ENCODE measurements around the gene EEF1E1. TPM values are rescaled to one million over a fixed set of nuclear protein-coding genes. Genes with fewer than 3 reads are reported as not detected.

Gene EEF1E1
- total RNA-seq, result 23.2 TPM

DNA sequence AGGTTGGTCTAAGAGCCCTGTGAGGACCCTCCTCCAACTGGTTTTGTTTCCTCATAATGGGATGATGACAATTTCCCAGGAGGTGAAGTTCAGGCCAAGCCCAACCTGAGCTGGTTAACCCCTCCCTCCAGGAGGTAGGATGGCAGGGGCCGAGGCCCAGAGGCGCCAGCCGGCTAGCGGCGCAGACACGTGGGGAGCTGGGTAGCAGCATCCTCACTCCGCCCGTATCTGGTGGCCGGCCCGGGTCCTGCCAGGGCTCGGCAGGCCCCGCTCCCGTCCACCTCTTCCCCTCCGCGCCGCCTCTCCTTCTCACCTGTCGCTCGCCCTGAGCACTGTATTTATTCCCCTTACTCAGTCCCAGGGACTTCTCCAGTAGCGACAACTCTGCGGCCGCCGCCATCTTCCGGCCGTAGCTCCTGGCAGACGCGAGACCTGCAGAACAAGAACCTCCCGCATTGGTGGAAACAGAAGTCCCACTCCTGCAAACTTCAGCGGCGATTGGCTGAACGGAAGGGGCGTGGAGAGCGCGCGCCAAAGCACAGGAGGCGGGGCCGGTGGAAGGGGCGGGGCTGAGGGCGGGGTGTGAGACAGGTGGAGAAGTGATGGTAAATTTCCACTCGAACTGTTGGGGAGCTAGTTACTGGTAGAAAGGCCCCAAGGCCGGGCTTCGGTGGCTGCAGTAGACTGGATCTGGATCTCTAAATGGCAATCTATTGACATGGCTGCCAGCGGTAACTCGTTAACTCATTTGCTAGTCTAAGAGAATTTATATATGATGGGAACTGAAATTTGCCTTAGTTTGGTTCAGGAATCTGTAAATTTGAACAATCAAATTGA, at the start of gene EEF1E1:
EEF1E1 (minus strand) TSS at position 427 of the 837 bp plus-strand sequence; CDS start at position 400, 27 bp downstream.
- no peak for FAIRE-seq

DNA sequence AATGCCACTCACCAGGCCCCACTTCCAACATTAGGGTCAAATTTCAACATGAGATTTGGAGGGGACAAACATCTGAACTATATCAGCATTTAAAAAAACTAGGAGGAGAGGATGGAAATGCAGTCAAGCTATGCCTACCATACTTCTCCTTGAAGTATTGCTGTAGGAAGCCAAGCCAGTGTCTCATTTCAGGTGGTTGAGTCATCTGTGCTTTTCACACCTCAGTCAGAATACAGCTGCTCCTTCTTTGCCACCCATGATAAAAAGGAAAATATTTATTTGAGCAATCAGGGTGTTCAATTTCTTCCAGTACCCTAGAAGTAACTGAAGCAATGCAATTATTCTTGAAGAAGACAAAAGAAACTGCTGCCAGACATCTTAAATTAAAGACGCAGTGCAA, 47.0 kb upstream of the EEF1E1 start:
- FAIRE-seq (no peak), DNase-seq (ENCODE audit: low spot score in 2 of 2) (no peak)

More for the DNA sequence above, at the start of gene EEF1E1:
- peak; percentile 83 to 90 for DNase-seq (ENCODE audit: low spot score in 2 of 2)

DNA sequence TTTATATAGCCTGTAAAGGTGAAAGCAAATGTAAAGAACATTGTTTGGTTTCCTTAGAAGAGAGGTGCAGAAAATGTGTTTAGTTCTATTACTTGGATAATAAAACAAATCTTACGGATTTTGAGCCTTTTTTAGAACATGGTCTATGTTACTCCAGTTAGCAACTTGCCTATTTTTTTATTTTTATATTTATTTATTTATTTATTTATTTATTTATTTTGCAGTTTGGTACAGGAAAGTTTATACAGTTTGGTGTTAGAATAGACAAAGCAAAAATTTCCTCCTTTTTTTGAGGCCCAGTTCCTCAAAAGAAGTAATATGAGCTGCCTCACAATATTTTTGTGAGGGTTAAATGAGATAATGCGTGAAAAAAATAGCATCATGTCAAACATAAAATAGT, 41.6 kb upstream of the EEF1E1 start:
- DNase-seq (ENCODE audit: low spot score in 2 of 2) (no peak), FAIRE-seq (no peak)

GRCh38 chr6:8139451-8139850, 37.1 kb upstream of the EEF1E1 start:
- no peak for DNase-seq (ENCODE audit: low spot score in 2 of 2)
- no peak for FAIRE-seq

DNA sequence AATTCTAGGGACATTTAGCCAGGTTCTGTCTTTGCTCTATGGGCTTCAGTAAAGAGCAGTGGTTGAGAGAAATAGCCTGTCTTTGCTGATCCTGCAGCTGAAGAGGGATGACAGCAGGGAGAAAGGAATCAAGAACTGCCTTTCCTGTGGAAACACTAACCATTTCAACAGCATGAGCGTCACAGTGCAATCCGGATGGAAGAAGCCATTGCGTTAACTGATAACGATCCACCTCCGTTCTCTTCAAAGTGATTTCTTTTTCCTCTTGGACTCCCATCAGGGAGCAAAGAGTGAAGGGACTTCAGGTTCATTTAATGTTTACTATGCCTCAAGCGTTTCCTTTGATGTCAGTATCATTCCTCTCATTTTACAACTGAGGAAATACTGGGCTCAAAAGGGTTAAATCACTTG, 35.2 kb upstream of the EEF1E1 start:
- FAIRE-seq (no peak), DNase-seq (ENCODE audit: low spot score in 2 of 2) (no peak)

DNA sequence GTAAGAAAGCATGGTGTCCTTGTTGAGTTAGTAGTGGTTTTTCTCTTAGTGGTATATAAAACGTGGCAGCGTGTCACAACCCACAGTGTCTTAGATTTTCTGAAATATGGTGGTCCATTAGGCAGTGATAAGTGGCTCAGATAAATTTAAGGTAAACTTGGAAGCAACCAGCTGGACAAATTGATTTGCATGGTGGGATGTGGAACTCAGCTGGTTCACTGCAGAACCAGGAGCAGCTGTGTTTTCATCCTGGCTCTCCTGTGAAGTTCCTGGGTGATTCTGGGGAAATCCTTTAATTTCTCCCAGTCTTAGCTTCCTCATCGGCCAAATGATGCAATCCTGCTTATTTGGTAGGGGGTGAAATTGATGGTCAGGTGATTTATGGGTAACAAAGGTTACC, 32.9 kb upstream of the EEF1E1 start:
- DNase-seq (ENCODE audit: low spot score in 2 of 2) (no peak), FAIRE-seq (no peak)

DNA sequence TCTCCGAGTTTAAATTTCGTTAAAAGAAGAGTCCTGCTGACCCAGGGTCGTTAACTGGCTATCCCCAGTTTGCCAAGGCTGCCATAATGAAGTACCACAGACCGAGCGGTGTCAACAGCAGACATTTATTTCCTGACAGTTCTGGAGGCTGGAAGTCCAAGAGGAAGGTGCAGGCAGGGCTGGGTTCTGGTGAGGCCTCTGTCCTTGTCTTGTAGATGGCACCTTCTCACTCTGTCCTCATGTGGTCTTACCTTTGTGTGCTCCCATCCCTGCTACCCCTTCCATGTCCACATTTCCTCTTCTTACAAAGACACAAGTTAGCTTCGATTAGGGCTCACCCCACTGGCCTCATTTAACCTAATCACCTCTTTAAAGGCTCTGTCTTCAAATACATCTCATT, 29.8 kb upstream of the EEF1E1 start:
- FAIRE-seq, result no peak

DNA sequence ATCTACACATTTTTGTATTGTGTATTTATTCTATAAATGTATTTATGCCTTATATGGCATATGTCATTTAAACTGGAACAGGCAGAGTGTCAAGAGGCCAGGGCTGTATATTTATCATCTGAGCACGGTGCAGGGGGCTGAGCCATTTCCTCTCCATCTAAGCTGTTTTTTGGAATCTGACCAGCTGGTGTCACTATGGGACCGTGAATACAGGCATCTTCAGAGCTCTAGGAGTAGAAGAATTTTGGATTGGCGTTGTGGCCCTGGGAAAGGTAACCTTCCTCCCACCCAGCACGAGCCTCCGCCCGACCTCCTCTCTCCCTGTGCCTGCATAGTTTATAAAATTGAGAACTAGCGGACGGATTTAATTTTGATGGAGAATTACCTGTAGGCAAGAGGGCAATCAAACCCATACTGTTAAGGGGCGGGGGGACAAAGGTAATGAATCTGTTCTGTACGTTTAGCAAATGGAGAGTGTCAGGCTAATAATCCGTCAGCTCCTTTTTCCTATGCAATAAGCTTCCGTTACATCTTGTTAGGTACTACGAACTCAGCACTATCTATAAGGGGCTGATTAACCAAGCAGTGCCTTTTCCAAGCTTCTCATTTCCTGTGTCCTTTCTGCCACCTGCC, 29.0 kb upstream of the EEF1E1 start:
- no peak for FAIRE-seq
- peak; percentile 9 to 27 for DNase-seq (ENCODE audit: low spot score in 2 of 2)

More for the DNA sequence above, 29.8 kb upstream of the EEF1E1 start:
- DNase-seq (ENCODE audit: low spot score in 2 of 2), result no peak

- DNase-seq (ENCODE audit: low spot score in 2 of 2) (no peak), FAIRE-seq (no peak)
Measured at GRCh38 chr6:8130399-8130798, 28.1 kb upstream of the EEF1E1 start.

DNA sequence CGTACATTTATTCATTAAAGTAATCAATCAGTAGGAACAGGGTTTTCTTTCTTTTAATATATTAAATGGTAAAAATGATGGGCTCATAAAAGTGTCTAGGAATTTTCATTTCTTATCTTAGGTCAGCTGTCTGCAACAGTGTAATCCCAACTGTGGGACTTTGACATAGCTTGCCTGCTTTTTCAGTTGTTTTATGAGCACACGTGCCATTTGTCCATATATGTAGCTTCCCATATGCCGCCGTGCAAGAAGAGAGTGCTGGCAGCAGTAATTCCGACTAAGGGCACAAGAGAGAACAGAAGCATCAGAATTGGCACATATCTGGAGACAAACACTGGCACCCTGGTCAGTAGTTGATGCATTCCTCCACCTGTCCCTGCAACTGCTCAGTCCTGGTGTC, 20.9 kb upstream of the EEF1E1 start:
- no peak for FAIRE-seq
- DNase-seq (ENCODE audit: low spot score in 2 of 2), result no peak

GRCh38 chr6:8114956-8115355, 12.6 kb upstream of the EEF1E1 start:
- DNase-seq (ENCODE audit: low spot score in 2 of 2) (no peak), FAIRE-seq (no peak)

DNA sequence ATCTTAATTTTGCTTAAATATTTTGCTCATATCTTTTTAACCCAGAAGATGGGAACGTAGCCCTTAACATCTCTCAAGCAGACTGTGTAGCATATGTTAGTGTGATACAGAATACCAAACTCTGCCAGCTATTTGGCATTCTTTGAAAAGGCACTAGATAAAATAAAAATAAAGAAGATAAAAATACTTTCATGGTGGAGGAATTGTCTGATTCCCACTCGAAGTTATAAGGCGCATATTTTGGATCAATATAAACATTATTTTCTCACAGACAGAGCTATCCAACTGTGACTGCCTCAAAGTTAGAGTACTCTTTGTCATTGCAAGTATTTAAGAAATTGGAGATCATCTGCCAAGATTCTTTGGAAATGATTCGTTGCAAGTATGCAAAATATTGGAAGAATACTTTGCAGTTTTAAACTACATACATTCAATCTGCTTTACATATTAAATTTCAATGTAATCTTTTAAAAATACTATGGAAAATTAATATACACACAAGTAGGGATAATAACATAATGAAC, 10.8 kb upstream of the EEF1E1 start:
- FAIRE-seq, result no peak
- no peak for DNase-seq (ENCODE audit: low spot score in 2 of 2)

DNA sequence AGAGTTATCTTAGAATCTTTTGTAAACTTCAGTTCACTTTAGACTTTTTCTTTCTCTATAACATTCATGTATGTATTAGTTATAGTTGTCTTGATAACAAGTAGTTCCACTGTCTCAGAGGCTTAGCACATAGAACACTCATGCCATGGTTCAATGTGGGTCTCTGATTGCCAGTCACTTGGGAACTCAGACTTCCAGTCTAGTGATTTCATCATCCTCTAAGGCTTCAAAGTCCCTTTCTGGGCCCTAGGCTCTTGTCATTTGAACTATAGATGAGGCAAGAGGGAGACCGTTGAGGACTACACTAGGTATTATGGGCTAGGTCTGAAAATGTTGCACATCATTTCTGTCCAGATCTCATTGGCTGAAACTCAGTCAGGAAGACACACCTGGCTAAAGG, 8.4 kb upstream of the EEF1E1 start:
- no peak for FAIRE-seq
- DNase-seq (ENCODE audit: low spot score in 2 of 2), result no peak

GRCh38 chr6:8110117-8110721, 7.9 kb upstream of the EEF1E1 start:
- no peak for FAIRE-seq
- no peak for DNase-seq (ENCODE audit: low spot score in 2 of 2)

GRCh38 chr6:8108759-8109539, 6.6 kb upstream of the EEF1E1 start:
- FAIRE-seq (no peak), DNase-seq (ENCODE audit: low spot score in 2 of 2) (no peak)

DNA sequence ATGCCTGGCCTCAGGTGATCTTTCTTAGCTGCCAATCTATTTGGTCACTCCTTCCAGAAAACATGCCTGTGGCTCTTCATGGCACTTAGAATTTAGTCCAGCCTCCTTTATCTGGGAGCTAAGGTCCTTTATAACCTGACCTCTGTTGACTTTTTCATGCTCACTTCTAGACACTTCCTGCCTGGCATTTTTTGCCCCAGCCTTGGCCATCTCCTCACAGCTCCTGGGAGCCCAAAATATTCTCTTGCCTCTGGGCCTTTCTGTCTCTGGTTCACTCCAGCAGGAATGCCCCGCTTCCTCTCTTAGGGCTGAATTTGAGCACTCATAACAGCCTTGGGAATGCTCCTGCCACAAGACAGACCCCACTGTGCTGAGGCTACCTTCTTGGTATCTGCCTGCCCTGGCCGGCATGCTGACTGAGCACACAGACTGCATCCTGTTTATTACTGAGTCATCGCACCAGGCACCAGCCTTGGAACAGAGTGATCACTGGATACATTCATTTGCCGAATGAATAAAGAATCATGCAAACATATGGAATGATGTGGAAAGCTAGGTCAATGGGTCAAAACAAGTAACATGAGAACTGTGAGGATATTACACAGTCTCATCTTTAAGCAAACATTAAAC, 5.8 kb upstream of the EEF1E1 start:
- FAIRE-seq (no peak), DNase-seq (ENCODE audit: low spot score in 2 of 2) (no peak)

- FAIRE-seq, result no peak
Measured at GRCh38 chr6:8105791-8106190, 3.4 kb upstream of the EEF1E1 start.

DNA sequence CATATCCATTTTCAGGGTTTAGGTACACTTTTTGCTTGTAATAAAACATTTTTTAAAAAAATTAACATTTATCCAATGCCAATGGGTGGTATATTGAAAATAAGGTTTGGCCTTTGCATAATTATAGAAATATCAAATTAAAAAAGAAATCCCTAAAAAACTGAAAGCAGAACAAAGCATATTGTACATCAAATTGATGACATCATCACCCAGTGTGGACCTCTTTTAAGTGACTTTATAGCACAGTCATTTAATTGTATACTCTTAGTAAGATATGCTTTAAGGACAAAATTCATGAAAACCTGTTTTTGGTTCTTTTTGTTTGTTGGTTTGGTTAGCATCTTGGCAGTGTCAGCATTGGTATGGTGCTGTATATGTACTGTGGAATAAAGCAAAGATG, 1.4 kb upstream of the EEF1E1 start:
- no peak for DNase-seq (ENCODE audit: low spot score in 2 of 2)
- no peak for FAIRE-seq

More at GRCh38 chr6:8105791-8106190, 3.4 kb upstream of the EEF1E1 start:
- DNase-seq (ENCODE audit: low spot score in 2 of 2), result no peak

DNA sequence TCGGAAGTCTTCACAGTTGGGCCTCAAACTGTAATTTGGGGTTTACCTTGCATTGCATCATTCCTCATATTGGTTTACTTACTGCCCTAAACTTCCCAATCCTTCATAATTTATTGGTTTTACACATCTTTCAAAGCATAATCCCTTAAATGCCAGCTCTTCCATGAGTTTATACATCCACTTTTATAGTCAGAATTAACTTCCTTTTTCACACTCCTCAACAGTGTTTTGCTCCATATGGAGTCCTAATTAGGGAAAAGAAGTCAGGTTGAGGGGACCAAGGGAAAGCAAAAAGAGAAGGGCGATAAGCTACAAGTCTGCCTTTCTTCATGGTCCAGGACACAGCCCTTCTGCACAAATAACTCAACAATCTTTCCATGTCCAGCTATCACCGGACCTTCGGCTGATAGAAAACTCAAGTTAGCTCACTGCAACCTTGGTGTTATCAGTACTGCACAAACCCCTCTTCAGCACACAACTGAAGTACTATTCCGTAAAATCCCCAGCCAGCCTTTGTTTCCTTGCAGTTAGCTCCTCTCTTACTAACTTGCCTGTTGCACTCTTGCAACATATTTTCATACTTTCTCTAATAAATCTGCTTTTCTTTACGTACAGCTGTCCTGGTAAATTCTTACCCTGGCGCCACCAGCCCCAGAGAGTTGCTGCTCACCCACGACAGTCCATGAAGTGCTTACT, 2.0 kb downstream of the EEF1E1 start:
- DNase-seq (ENCODE audit: low spot score in 2 of 2) (no peak), FAIRE-seq (no peak)

Data from frontal cortex (tissue), 4 donors.